AG04449 (cell line): ENCODE results near the gene DIAPH1.

Experiments used
- CTCF ChIA-PET: fragments of 350-600 bp; formaldehyde crosslinking; extraction: SDS; loops from one replicate; lab custom pipeline; 2021; ENCODE audit warnings: antibody characterized with exemption; lab: Yijun Ruan, JAX
- POLR2A ChIA-PET: fragments of 400-600, 350-600 bp; formaldehyde crosslinking; extraction: SDS; loops from one replicate; lab custom pipeline; 2020; ENCODE audit warnings: antibody characterized with exemption, inconsistent platforms; lab: Yijun Ruan, JAX
- DNase-seq: peaks from one replicate; pipeline ENCODE4 v3.0.0-alpha.2; 2010; ENCODE audit warnings: low read depth, low spot score
- H3K4me3 ChIP-seq: 2 replicates; pipeline ENCODE4 v1.5.1; 2011; ENCODE audit warnings: low read depth, mild to moderate bottlenecking, control low read depth, low read length
- TF ChIP-seq, protein P1 (sequence below): IDR thresholded peaks from one replicate; pipeline ENCODE4 v1.5.1; 2011; ENCODE audit warnings: mild to moderate bottlenecking, moderate library complexity, low read length, control low read depth, inconsistent platforms; ENCODE audit not compliant: insufficient read depth; ENCODE audit errors: missing control alignments

The DIAPH1 gene

GRCh38 chr5:141476132-141476911 lies 142.5 kb downstream of the DIAPH1 start:
- peak; percentile 36 for DNase-seq
- CTCF ChIA-PET, result interaction anchor here (0.9 to 7.5 kb wide), 16 partner anchors 9 to 88 kb away, joined by 3 to 99 read pairs (median 8); partner anchors contain the start of genes PCDHGA11, PCDHGA12 and PCDHGC5

DNA sequence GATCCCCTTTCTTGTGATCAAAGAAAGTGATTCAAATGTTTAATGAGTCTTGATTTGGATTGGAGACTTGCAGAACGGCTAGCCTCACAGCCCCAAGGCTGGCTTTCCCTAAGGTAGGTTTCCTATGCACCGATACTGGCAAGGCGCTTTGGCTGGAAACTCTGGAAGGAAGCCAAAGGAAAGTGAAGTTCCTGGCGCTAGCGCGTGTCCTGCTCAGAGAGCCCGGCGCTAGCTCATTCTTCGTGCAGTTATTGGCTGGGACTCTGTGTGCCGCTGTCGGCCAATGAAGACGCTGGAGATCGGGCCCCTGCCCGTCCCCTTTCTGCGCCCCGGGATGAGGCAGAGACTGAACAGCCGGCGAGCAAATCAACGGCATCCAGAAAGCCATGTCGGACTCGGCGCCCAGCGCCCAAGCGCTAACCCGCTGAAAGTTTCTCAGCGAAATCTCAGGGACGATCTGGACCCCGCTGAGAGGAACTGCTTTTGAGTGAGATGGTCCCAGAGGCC lies 143.1 kb downstream of the DIAPH1 start, which contains the start of gene PCDHGC3:
Gene PCDHGC3 (plus strand): TSS at position 342 of the 507 bp plus-strand sequence. CDS start 151 bp downstream, at position 493.
- peak; percentile 77 for DNase-seq
- CTCF ChIA-PET, result interaction anchor here (0.6 to 7.5 kb wide), 22 partner anchors 8 to 133 kb away, joined by 3 to 99 read pairs (median 6); partner anchors contain the start of genes PCDHGA11, PCDHGA12, PCDHGB7 and PCDHGC4

More at GRCh38 chr5:141476132-141476911, 142.5 kb downstream of the DIAPH1 start:
- TF ChIP-seq, protein P1, sequence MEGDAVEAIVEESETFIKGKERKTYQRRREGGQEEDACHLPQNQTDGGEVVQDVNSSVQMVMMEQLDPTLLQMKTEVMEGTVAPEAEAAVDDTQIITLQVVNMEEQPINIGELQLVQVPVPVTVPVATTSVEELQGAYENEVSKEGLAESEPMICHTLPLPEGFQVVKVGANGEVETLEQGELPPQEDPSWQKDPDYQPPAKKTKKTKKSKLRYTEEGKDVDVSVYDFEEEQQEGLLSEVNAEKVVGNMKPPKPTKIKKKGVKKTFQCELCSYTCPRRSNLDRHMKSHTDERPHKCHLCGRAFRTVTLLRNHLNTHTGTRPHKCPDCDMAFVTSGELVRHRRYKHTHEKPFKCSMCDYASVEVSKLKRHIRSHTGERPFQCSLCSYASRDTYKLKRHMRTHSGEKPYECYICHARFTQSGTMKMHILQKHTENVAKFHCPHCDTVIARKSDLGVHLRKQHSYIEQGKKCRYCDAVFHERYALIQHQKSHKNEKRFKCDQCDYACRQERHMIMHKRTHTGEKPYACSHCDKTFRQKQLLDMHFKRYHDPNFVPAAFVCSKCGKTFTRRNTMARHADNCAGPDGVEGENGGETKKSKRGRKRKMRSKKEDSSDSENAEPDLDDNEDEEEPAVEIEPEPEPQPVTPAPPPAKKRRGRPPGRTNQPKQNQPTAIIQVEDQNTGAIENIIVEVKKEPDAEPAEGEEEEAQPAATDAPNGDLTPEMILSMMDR, result no peak
- peak overlapping the region; percentile 84 for H3K4me3 ChIP-seq
- POLR2A ChIA-PET, result interaction anchor here (0.8 to 2.2 kb wide), 8 partner anchors 9 to 45 kb away, joined by 3 to 16 read pairs (median 4); partner anchors contain the start of genes PCDHGC4 and PCDHGC5

DNA sequence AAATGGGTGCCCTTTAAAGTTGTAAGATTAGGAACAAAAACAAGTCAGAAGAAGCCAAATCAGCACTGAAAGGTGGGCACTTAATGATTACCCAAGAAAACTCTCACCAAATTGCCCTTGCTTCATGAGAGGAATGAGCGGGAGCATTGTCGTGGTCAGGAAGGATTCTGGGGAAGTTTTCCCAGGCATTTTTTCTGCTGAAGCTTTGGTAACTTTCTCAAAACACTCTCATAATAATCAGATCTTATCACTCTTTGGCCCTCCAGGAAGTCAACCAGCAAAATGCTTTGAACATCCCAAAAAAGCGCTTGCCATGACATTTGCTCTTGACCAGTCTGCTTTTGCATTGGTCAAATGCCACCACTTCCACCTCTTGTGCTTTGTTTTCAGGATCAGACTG lies 153.4 kb downstream of the DIAPH1 start:
- CTCF ChIA-PET, result interaction anchor here (0.7 to 6.2 kb wide), 5 partner anchors 9 to 136 kb away, joined by 3 to 37 read pairs (median 5); partner anchors contain the start of genes PCDHGA1, PCDHGA2 and PCDHGC3
- no peak overlapping the region for H3K4me3 ChIP-seq
- DNase-seq, result no peak
- TF ChIP-seq, protein P1, result no peak
- POLR2A ChIA-PET, result no interaction called here

More for the DNA sequence above, 143.1 kb downstream of the DIAPH1 start, which contains the start of gene PCDHGC3:
- POLR2A ChIA-PET, result interaction anchor here (0.7 to 2.2 kb wide), 9 partner anchors 11 to 45 kb away, joined by 3 to 16 read pairs (median 5); partner anchors contain the start of genes PCDHGA12 and PCDHGC5
- TF ChIP-seq, protein P1, result peak; percentile 50
- H3K4me3 ChIP-seq, result peak within 1 kb of the TSS; percentile 84
